ENCODE measurements around the gene INSL3. TPM values are rescaled to one million over a fixed set of nuclear protein-coding genes. Genes with fewer than 3 reads are reported as not detected.

Gene INSL3
- total RNA-seq, 1 experiment from 2014 or later: 0.57 TPM

DNA sequence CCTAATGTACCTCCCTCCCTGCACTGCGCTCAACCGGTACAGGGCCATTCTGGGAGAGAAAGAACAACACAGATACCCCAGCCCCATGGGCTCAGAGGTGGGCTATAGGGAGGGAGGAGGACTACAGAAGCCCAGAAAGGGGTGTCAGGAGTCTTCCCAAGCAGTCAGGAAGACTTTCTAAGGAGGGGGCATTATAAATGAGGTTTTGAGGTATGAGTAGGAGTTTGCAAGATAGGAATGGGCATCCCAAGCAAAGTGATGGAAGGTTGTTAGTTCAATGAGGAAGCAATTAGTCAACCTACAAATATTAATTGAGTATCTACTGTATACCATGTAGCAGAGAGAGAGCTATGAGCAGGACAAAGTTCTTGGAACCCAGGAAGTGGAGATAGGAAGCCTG is 32.7 kb downstream of the INSL3 start:
- POLR2A ChIA-PET: interaction anchor here (0.5 kb wide), 1 partner anchor 29 kb away, joined by 4 read pairs; no protein-coding TSS in a partner anchor
- TF ChIP-seq TCF7L2 (IDR thresholded peaks at IDR 0.05; ENCODE audit: low read depth, low read length): no peak
- TF ChIP-seq, protein P1, sequence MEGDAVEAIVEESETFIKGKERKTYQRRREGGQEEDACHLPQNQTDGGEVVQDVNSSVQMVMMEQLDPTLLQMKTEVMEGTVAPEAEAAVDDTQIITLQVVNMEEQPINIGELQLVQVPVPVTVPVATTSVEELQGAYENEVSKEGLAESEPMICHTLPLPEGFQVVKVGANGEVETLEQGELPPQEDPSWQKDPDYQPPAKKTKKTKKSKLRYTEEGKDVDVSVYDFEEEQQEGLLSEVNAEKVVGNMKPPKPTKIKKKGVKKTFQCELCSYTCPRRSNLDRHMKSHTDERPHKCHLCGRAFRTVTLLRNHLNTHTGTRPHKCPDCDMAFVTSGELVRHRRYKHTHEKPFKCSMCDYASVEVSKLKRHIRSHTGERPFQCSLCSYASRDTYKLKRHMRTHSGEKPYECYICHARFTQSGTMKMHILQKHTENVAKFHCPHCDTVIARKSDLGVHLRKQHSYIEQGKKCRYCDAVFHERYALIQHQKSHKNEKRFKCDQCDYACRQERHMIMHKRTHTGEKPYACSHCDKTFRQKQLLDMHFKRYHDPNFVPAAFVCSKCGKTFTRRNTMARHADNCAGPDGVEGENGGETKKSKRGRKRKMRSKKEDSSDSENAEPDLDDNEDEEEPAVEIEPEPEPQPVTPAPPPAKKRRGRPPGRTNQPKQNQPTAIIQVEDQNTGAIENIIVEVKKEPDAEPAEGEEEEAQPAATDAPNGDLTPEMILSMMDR (IDR thresholded peaks at IDR 0.05): no peak
- TF ChIP-seq, protein P2, sequence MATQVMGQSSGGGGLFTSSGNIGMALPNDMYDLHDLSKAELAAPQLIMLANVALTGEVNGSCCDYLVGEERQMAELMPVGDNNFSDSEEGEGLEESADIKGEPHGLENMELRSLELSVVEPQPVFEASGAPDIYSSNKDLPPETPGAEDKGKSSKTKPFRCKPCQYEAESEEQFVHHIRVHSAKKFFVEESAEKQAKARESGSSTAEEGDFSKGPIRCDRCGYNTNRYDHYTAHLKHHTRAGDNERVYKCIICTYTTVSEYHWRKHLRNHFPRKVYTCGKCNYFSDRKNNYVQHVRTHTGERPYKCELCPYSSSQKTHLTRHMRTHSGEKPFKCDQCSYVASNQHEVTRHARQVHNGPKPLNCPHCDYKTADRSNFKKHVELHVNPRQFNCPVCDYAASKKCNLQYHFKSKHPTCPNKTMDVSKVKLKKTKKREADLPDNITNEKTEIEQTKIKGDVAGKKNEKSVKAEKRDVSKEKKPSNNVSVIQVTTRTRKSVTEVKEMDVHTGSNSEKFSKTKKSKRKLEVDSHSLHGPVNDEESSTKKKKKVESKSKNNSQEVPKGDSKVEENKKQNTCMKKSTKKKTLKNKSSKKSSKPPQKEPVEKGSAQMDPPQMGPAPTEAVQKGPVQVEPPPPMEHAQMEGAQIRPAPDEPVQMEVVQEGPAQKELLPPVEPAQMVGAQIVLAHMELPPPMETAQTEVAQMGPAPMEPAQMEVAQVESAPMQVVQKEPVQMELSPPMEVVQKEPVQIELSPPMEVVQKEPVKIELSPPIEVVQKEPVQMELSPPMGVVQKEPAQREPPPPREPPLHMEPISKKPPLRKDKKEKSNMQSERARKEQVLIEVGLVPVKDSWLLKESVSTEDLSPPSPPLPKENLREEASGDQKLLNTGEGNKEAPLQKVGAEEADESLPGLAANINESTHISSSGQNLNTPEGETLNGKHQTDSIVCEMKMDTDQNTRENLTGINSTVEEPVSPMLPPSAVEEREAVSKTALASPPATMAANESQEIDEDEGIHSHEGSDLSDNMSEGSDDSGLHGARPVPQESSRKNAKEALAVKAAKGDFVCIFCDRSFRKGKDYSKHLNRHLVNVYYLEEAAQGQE (IDR thresholded peaks at IDR 0.05; ENCODE audit: insufficient read depth in 1 of 2, low read depth in 2 of 2, low read length in 1 of 2): no peak
- no peak for TF ChIP-seq SIN3A (IDR thresholded peaks at IDR 0.05; ENCODE audit: borderline replicate concordance, insufficient read depth, low read depth, low read length)
- TF ChIP-seq POLR2AphosphoS5 (IDR thresholded peaks at IDR 0.05; ENCODE audit: low read depth, low read length): no peak

DNA sequence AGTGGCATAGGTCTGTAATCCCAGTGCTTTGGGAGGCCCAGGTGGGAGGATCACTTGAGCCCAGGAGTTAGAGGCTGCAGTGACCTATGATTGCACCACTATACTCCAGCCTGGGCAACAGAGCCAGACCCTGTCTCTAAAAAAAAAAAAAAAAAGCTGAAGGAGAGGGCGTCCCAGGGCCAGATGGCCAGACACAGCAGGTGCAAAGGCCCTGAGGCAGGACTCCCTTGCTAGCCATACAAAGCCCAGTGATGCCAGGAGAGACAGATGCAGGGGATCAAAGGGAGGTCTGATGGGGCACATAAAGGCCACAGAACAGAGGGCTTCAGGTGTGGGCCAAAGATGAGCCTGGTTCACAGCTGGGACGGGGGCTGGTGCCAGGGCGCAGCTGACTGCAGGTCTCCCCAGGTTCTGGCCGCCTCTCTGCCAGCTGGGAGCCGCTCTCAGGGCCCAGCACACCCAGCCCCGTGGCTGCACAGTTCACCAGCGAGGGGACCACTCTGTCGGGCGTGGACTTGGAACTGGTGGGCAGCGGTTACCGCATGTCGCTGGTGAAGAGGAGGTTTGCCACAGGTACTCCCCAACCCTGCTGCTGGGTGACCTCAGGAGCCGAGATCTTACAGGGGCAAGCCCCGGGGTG is 33.9 kb downstream of the INSL3 start:
- Histone ChIP-seq H3K27ac (ENCODE audit: low read length) (no peak overlapping the region), H3K4me1 (ENCODE audit: control insufficient read depth, insufficient read depth, low read length) (no peaks in the 10 kb centered on the region), H3K27me3 (ENCODE audit: control insufficient read depth, insufficient read depth, low read length) (no peaks in the 10 kb centered on the region), H3K9me3 (ENCODE audit: control insufficient read depth, insufficient read depth, low read depth, low read length) (no peaks in the 10 kb centered on the region), H3K4me3 (ENCODE audit: low read depth in 2 of 2, low read length in 2 of 2) (no peak overlapping the region), H3K36me3 (ENCODE audit: control insufficient read depth, insufficient read depth, low read length) (no peaks in the 10 kb centered on the region)
- in situ Hi-C loops (cut with HindIII; ENCODE audit: low pct_unique_long_range_greater_than_20kb, low sequenced_read_pairs): no loop called here
- TF ChIP-seq TCF7L2 (IDR thresholded peaks at IDR 0.05; ENCODE audit: low read depth, low read length) (no peak), SIN3A (IDR thresholded peaks at IDR 0.05; ENCODE audit: borderline replicate concordance, insufficient read depth, low read depth, low read length) (no peak), POLR2AphosphoS5 (IDR thresholded peaks at IDR 0.05; ENCODE audit: low read depth, low read length) (no peak)
- TF ChIP-seq, protein P2 (IDR thresholded peaks at IDR 0.05; ENCODE audit: insufficient read depth in 1 of 2, low read depth in 2 of 2, low read length in 1 of 2): no peak
- no peak for ATAC-seq
- DNase-seq (ENCODE audit: low read depth, low spot score): no peak
- intact Hi-C loops (cut with micrococcal nuclease; ENCODE audit: unreplicated experiment): loop anchor here (10.0 kb wide), 1 partner anchor 67 kb away; the partner anchor contains the start of gene RPL18A
- POLR2A ChIA-PET: no interaction called here
- no TSS peak for BruUV-seq (replicated peaks)
- CTCF ChIA-PET: no interaction called here

More for the DNA sequence above, 32.7 kb downstream of the INSL3 start:
- no TSS peak for BruUV-seq (replicated peaks)
- no peak overlapping the region for H3K4me3 ChIP-seq (ENCODE audit: low read depth in 2 of 2, low read length in 2 of 2)
- DNase-seq (ENCODE audit: low read depth, low spot score) (no peak), ATAC-seq (no peak)
- H3K36me3 ChIP-seq (ENCODE audit: control insufficient read depth, insufficient read depth, low read length): no peaks in the 10 kb centered on the region
- no peaks in the 10 kb centered on the region for H3K9me3 ChIP-seq (ENCODE audit: control insufficient read depth, insufficient read depth, low read depth, low read length)
- H3K27ac ChIP-seq (ENCODE audit: low read length): no peak overlapping the region
- no peaks in the 10 kb centered on the region for H3K27me3 ChIP-seq (ENCODE audit: control insufficient read depth, insufficient read depth, low read length)
- H3K4me1 ChIP-seq (ENCODE audit: control insufficient read depth, insufficient read depth, low read length): no peaks in the 10 kb centered on the region
- CTCF ChIA-PET: interaction anchor here (0.6 kb wide), 1 partner anchor 39 kb away, joined by 5 read pairs; no protein-coding TSS in a partner anchor
- in situ Hi-C loops (cut with HindIII; ENCODE audit: low pct_unique_long_range_greater_than_20kb, low sequenced_read_pairs): no loop called here
- intact Hi-C loops (cut with micrococcal nuclease; ENCODE audit: unreplicated experiment): loop anchor here (10.0 kb wide), 1 partner anchor 66 kb away; the partner anchor contains the start of gene RPL18A
